IMR-90 (cell line): ENCODE data around the gene OPTC.

Source experiments
- CEBPB ChIP-seq: IDR thresholded peaks from 2 replicates; pipeline ENCODE4 v1.6.1; 2012; ENCODE audit warnings: low read depth, low read length, improper control_type of control experiment
- CTCF ChIP-seq: conservative IDR thresholded peaks from 2 replicates; pipeline ENCODE4 v1.5.1; 2012; ENCODE audit warnings: mild to moderate bottlenecking, low read depth, low read length, improper control_type of control experiment
- POLR2A ChIP-seq: IDR thresholded peaks from 2 replicates; pipeline ENCODE4 v1.6.1; 2012; ENCODE audit warnings: mild to moderate bottlenecking, low read depth, low read length
- RFX5 ChIP-seq: IDR thresholded peaks from 2 replicates; pipeline ENCODE4 v1.8.0; 2012; ENCODE audit warnings: low read depth, mild to moderate bottlenecking, low read length, moderate library complexity

GRCh38 chr1:203473781-203474305, 20.1 kb upstream of the OPTC start:
- TF ChIP-seq RFX5 = no peak
- no peak for TF ChIP-seq POLR2A
- no peak for TF ChIP-seq CTCF
- TF ChIP-seq CEBPB = no peak
